ENCODE results near the gene GRPEL1. TPM values are rescaled to one million over a fixed set of nuclear protein-coding genes. Genes with fewer than 3 reads are reported as not detected.

GRPEL1 gene
- total RNA-seq, 1 experiment from 2014 or later: 82.9 TPM

DNA sequence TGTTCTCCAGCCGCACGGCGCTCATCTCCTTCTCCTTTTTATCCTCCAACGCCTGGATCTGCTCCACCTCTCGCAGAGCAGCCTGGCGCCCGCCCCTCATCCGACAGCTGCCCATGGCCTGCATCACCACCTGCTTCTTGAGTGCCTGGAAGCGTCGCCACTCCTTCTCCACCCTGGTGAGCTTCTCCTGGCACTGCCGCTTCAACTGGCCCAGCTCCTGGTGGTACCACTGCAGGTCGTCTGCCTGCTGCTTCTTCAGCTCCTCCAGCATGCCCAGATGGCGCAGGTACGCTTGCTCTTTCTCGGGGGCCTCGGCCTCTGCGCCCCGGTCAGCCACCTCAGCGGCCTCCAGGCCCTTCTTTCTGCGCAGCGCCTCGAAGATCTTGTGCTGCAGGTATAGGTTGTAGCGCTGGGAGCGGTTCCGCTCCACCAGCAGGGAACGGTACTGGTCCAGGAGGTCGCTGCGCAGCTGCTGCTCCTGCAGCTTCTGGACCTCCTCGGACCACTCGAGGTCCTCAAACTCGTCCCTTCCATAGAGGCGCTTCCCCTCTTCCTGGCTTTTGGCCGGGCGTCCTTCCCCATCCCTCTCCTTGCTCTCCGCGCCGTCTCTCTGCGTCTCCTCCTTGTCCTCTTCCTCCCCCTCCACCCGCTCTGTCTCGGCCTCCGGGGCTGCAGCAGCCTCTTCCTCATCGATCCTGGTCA, 25.9 kb downstream of the GRPEL1 start:
- no peaks in the 10 kb centered on the region for H3K27me3 Mint-ChIP-seq (ENCODE audit: insufficient read depth, unreplicated experiment)
- TF ChIP-seq, protein P1, sequence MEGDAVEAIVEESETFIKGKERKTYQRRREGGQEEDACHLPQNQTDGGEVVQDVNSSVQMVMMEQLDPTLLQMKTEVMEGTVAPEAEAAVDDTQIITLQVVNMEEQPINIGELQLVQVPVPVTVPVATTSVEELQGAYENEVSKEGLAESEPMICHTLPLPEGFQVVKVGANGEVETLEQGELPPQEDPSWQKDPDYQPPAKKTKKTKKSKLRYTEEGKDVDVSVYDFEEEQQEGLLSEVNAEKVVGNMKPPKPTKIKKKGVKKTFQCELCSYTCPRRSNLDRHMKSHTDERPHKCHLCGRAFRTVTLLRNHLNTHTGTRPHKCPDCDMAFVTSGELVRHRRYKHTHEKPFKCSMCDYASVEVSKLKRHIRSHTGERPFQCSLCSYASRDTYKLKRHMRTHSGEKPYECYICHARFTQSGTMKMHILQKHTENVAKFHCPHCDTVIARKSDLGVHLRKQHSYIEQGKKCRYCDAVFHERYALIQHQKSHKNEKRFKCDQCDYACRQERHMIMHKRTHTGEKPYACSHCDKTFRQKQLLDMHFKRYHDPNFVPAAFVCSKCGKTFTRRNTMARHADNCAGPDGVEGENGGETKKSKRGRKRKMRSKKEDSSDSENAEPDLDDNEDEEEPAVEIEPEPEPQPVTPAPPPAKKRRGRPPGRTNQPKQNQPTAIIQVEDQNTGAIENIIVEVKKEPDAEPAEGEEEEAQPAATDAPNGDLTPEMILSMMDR (IDR thresholded peaks at IDR 0.05; ENCODE audit: unreplicated experiment): no peak
- BruUV-seq (replicated peaks): no TSS peak
- ChIA-PET POLR2A (interaction anchor here (0.9 to 8.3 kb wide), 11 partner anchors 8 to 368 kb away, joined by 3 to 165 read pairs (median 9); partner anchors contain the start of gene GRPEL1), CTCF (interaction anchor here (1.4 to 8.7 kb wide), 5 partner anchors 18 to 54 kb away, joined by 3 to 98 read pairs (median 4); partner anchors contain the start of gene GRPEL1)
- H3K27ac Mint-ChIP-seq (ENCODE audit: low read depth, unreplicated experiment): peak overlapping the region; percentile 85
- H3K9me3 Mint-ChIP-seq (ENCODE audit: unreplicated experiment): no peaks in the 10 kb centered on the region
- no peak for DNase-seq (ENCODE audit: unreplicated experiment)
- intact Hi-C loops (cut with micrococcal nuclease): loop anchor here (2.0 to 5.0 kb wide), 2 partner anchors 55 to 70 kb away; no protein-coding TSS in a partner anchor
- peaks cover 4% of the 10 kb centered on the region for H3K36me3 Mint-ChIP-seq (ENCODE audit: insufficient read depth, unreplicated experiment)
- peak overlapping the region; percentile 88 for H3K4me3 Mint-ChIP-seq (ENCODE audit: unreplicated experiment)
- peaks cover 36% of the 10 kb centered on the region for H3K4me1 Mint-ChIP-seq (ENCODE audit: insufficient read depth, unreplicated experiment)

DNA sequence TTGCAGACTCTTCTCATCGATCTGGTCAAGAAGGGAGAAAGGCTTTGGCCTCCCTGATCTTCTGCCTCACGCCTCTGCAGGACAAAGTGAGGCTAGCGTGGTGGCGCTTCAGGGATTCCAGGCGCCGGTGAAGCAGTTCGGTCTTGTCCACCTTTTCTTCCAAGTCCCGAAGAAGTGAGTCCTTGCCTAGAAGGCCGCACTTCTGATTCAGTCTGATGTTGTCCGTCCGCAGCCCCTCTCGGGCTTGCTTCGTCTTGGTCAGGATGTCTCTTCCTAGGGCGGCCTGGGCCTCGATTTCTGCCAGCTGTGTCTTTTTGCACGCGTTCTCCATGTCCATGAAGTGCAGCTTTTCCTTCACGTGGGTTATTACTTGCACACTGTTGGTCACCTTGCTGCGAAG, 26.6 kb downstream of the GRPEL1 start:
- TF ChIP-seq, protein P1 (IDR thresholded peaks at IDR 0.05; ENCODE audit: unreplicated experiment): no peak
- TSS peak; percentile 73 for BruUV-seq (replicated peaks)
- POLR2A ChIA-PET: interaction anchor here (0.9 to 8.3 kb wide), 4 partner anchors 8 to 54 kb away, joined by 4 to 165 read pairs (median 40); partner anchors contain the start of gene GRPEL1
- intact Hi-C loops (cut with micrococcal nuclease): loop anchor here (5.0 kb wide), 1 partner anchor 69 kb away; no protein-coding TSS in a partner anchor
- CTCF ChIA-PET: interaction anchor here (0.6 to 8.7 kb wide), 5 partner anchors 18 to 1266 kb away, joined by 3 to 98 read pairs (median 5); partner anchors contain the start of gene GRPEL1
- DNase-seq (ENCODE audit: unreplicated experiment): no peak
- Mint-ChIP-seq H3K9me3 (ENCODE audit: unreplicated experiment) (no peaks in the 10 kb centered on the region), H3K4me1 (ENCODE audit: insufficient read depth, unreplicated experiment) (peaks cover 29% of the 10 kb centered on the region), H3K36me3 (ENCODE audit: insufficient read depth, unreplicated experiment) (peaks cover 4% of the 10 kb centered on the region), H3K27ac (ENCODE audit: low read depth, unreplicated experiment) (no peak overlapping the region), H3K27me3 (ENCODE audit: insufficient read depth, unreplicated experiment) (no peaks in the 10 kb centered on the region), H3K4me3 (ENCODE audit: unreplicated experiment) (peak overlapping the region; percentile 88)

DNA sequence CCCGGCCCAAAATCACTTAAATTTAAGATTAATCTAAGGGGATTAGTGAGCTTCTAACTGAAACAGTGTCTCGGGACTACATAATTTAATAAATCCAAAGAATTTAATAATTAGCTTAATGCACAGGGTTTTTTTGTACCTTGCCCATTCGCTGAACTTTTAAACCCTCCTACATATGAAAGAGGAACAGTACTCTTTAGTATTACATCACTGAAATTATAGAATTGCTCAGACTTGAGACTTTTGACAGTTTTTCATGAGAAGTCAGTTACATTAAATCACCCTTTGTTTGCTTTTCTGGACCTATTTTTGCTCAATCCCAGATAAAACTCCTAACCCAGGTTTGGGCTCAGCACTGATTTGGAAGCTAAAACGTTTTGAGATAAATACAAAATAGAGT, 27.1 kb downstream of the GRPEL1 start:
- Mint-ChIP-seq H3K36me3 (ENCODE audit: insufficient read depth, unreplicated experiment) (no peaks in the 10 kb centered on the region), H3K27ac (ENCODE audit: low read depth, unreplicated experiment) (no peak overlapping the region), H3K27me3 (ENCODE audit: insufficient read depth, unreplicated experiment) (no peaks in the 10 kb centered on the region), H3K4me3 (ENCODE audit: unreplicated experiment) (no peak overlapping the region), H3K9me3 (ENCODE audit: unreplicated experiment) (no peaks in the 10 kb centered on the region), H3K4me1 (ENCODE audit: insufficient read depth, unreplicated experiment) (peaks cover 24% of the 10 kb centered on the region)
- BruUV-seq (replicated peaks): no TSS peak
- POLR2A ChIA-PET: interaction anchor here (1.0 to 8.3 kb wide), 3 partner anchors 27 to 53 kb away, joined by 4 to 165 read pairs (median 75); partner anchors contain the start of gene GRPEL1
- no peak for DNase-seq (ENCODE audit: unreplicated experiment)
- CTCF ChIA-PET: interaction anchor here (0.6 to 8.7 kb wide), 5 partner anchors 17 to 1265 kb away, joined by 3 to 98 read pairs (median 3); partner anchors contain the start of gene GRPEL1
- intact Hi-C loops (cut with micrococcal nuclease): loop anchor here (5.0 kb wide), 1 partner anchor 68 kb away; no protein-coding TSS in a partner anchor
- TF ChIP-seq, protein P1 (IDR thresholded peaks at IDR 0.05; ENCODE audit: unreplicated experiment): no peak

DNA sequence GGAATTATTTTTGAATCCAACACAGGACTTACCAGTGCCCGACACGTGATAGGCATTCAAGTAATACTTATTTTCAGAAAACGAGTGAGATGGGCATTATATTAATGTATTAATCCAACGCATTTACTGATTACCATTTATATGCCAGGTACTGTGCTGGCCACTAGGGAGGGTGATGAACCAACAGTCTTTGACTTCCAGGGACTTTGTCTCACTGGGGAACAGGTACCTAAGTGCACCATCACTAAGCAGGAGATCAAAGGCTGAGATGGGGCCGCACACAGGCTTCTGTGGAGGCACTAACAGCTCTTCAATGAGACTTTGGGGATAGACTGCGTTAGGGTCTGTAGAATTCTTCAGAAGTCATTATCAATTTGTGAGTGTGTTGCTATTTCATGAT, 30.4 kb downstream of the GRPEL1 start:
- intact Hi-C loops (cut with micrococcal nuclease): no loop called here
- BruUV-seq (replicated peaks): no TSS peak
- DNase-seq (ENCODE audit: unreplicated experiment): no peak
- peaks cover 10% of the 10 kb centered on the region for H3K4me1 Mint-ChIP-seq (ENCODE audit: insufficient read depth, unreplicated experiment)
- H3K27me3 Mint-ChIP-seq (ENCODE audit: insufficient read depth, unreplicated experiment): no peaks in the 10 kb centered on the region
- ChIA-PET POLR2A (interaction anchor here (1.2 kb wide), 1 partner anchor 51 kb away, joined by 3 read pairs; no protein-coding TSS in a partner anchor), CTCF (no interaction called here)
- H3K36me3 Mint-ChIP-seq (ENCODE audit: insufficient read depth, unreplicated experiment): peaks cover 11% of the 10 kb centered on the region
- no peak overlapping the region for H3K27ac Mint-ChIP-seq (ENCODE audit: low read depth, unreplicated experiment)
- TF ChIP-seq, protein P1 (IDR thresholded peaks at IDR 0.05; ENCODE audit: unreplicated experiment): no peak
- H3K4me3 Mint-ChIP-seq (ENCODE audit: unreplicated experiment): no peak overlapping the region
- H3K9me3 Mint-ChIP-seq (ENCODE audit: unreplicated experiment): no peaks in the 10 kb centered on the region

Data from MCF 10A (cell line).